GM06990 (cell line): Measurements from ENCODE around the gene ZBTB47.

Experiments used
- DNase-seq: peaks from one replicate; pipeline ENCODE4 v3.0.0-alpha.2; 2011; ENCODE audit not compliant: insufficient read length; ENCODE audit errors: extremely low read depth
- H3K27me3 ChIP-seq: replicated peaks from 2 replicates; pipeline ENCODE4 v1.6.0; 2011; ENCODE audit warnings: low read length; ENCODE audit not compliant: control insufficient read depth, insufficient read depth
- H3K36me3 ChIP-seq: 2 replicates; pipeline ENCODE4 v1.5.1; 2011; ENCODE audit warnings: low read length; ENCODE audit not compliant: control insufficient read depth, insufficient read depth
- H3K4me3 ChIP-seq: replicated peaks from 2 replicates; pipeline ENCODE4 v1.5.1; 2011; ENCODE audit warnings: low read depth, mild to moderate bottlenecking, control low read depth, low read length
- CTCF ChIP-seq: IDR thresholded peaks from 2 replicates; pipeline ENCODE4 v1.5.1; 2011; ENCODE audit warnings: low read length, control low read depth, mild to moderate bottlenecking, inconsistent platforms; ENCODE audit not compliant: insufficient read depth, poor library complexity, severe bottlenecking

Gene ZBTB47

GRCh38 chr3:42653560-42654330 lies at the start of gene ZBTB47:
TSS of gene ZBTB47 (plus strand) at chr3:42653697. CDS start at chr3:42658356, 4,659 bp downstream.
- Histone ChIP-seq H3K36me3 (no peaks in the 10 kb centered on the region; the same call in 1 of the 2 replicates), H3K27me3 (no peaks in the 10 kb centered on the region), H3K4me3 (peak within 1 kb of the TSS; percentile 61)
- no peak for DNase-seq
- no peak for TF ChIP-seq CTCF

- Histone ChIP-seq H3K36me3 (no peaks in the 10 kb centered on the region; the same call in none of the 2 replicates), H3K4me3 (no peak overlapping the region), H3K27me3 (no peaks in the 10 kb centered on the region)
- no peak for TF ChIP-seq CTCF
- DNase-seq = no peak
Observed at GRCh38 chr3:42605546-42606173, 47.8 kb upstream of the ZBTB47 start.

GRCh38 chr3:42608581-42608980 lies 44.9 kb upstream of the ZBTB47 start:
- DNase-seq = no peak
- Histone ChIP-seq H3K36me3 (no peaks in the 10 kb centered on the region; the same call in none of the 2 replicates), H3K27me3 (no peaks in the 10 kb centered on the region), H3K4me3 (no peak overlapping the region)
- TF ChIP-seq CTCF = no peak

GRCh38 chr3:42610976-42611375 lies 42.5 kb upstream of the ZBTB47 start:
- TF ChIP-seq CTCF = no peak
- no peaks in the 10 kb centered on the region; the same call in none of the 2 replicates for H3K36me3 ChIP-seq

GRCh38 chr3:42612217-42612616 lies 41.3 kb upstream of the ZBTB47 start:
- DNase-seq = no peak
- Histone ChIP-seq H3K4me3 (no peak overlapping the region), H3K27me3 (no peaks in the 10 kb centered on the region), H3K36me3 (no peaks in the 10 kb centered on the region; the same call in none of the 2 replicates)
- no peak for TF ChIP-seq CTCF

More at GRCh38 chr3:42610976-42611375, 42.5 kb upstream of the ZBTB47 start:
- DNase-seq = no peak
- Histone ChIP-seq H3K27me3 (no peaks in the 10 kb centered on the region), H3K4me3 (no peak overlapping the region)
